Measurements from ENCODE around the gene ZNF30.
"Not testable (repeated sequence)": the region's sequence is repeated elsewhere in the genome, so short reads cannot be mapped to it uniquely, and the experiment has no call there.

ZNF30 gene

GRCh38 chr19:34926685-34927375, at the start of gene ZNF30:
TSS of gene ZNF30 (plus strand) at chr19:34926903. CDS start at chr19:34929948, 3,045 bp downstream.
- peak; percentile 71 for DNase-seq

- DNase-seq, result no peak
Measured at GRCh38 chr19:34879563-34879962, 47.1 kb upstream of the ZNF30 start.

- DNase-seq, result no peak
Measured at GRCh38 chr19:34880034-34880433, 46.7 kb upstream of the ZNF30 start.

GRCh38 chr19:34881982-34882381, 44.7 kb upstream of the ZNF30 start:
- DNase-seq, result no peak

DNA sequence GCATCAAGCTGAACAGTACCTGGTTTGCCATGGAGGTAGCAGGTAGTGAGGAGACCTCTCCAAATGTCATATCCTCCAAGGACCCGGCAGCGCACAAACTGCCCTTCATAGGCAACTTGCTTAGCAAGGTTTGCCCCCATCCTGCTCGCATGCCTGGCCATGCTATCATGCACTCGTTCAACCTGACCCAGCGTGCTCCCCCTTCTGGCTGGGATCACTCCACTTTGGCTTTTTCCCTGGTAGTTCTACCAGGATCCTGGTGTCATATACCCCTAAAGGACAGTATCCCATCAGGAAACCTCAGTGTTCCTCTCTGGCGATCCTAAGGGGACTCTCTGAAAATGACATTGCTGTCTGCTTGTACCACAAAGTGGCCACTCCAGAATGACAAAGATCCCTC, 38.6 kb upstream of the ZNF30 start:
- DNase-seq, result peak; percentile 43

DNA sequence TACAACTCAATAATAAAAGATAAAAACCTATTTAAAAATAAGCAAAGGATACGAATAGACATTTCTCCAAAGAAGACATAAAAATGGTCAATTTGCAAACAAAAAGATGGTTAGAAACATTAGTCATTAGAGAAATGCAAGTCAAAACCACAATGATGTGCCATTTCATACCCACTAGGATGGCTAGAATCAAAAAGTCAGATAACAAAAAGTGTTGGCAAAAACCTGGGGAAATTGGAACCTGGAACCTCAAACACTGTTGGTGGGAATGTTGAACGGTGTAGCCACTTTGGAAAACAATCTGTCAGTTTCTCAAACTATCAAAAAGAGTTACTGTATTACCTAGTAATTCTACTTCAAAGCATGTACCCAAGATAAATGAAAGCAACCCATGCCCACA, 26.5 kb upstream of the ZNF30 start:
- no peak for DNase-seq

DNA sequence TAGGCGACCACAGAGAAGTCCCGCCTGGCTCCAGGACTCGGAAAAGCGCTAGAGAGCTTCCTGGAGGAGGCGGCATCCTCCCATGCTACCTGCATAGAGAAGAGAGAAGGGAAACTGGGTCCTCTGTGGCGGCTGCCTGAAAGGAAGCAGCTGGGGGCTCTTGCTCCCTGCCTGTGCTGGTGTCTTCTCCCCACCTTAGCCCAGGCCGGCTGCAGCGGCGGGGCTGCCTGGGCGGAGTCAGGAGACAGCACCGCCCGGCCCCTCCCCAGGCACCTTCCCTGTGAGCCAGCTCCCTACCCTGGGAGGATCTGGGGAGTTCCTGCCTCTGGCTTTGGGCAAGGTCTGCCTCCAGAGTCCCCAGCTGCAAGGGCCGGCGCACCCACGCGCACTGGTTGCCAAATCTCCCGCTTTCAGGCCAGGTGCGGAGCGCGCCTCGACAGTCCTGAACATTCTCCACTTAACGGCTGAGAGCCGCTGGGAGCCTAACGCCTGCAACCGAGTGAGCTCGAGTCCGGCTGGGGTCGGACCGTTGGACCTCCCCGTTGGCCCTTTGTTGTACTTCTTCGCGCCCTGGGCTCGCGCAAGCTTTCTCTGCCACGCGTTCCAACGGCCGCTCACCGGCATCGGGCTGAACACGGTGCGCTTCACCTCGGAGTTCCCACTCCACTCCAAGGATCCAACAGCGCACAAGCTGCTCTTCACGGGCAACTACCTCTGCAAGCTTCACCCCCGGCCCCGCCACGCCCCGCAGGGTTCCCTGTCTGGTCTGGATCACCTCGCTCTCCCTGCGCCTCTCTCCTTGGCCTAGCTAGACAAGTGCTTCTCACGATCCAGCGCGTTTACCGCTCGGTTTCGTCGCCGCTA, 21.8 kb upstream of the ZNF30 start:
- DNase-seq, result no peak

DNA sequence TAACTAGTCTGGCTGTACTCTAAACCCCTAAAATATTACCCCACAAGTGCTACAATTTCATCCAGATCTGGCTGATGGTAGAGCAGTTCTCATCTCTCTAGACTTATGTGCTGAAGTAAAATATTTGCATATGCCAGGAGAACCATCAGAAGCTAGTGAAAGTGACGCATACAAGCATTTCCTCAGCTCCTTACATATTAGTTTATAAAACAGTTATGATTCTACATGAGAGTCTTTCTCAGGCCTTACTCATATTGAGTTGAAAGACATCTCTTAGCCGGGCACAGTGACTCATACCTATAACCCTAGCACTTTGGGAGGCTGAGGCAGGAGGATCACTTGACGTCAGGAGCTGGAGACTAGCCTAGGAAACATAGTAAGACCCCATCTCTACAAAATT, 15.9 kb upstream of the ZNF30 start:
- no peak for DNase-seq

- DNase-seq, result not testable (repeated sequence)
Measured at GRCh38 chr19:34917144-34917543, 9.6 kb upstream of the ZNF30 start.

DNA sequence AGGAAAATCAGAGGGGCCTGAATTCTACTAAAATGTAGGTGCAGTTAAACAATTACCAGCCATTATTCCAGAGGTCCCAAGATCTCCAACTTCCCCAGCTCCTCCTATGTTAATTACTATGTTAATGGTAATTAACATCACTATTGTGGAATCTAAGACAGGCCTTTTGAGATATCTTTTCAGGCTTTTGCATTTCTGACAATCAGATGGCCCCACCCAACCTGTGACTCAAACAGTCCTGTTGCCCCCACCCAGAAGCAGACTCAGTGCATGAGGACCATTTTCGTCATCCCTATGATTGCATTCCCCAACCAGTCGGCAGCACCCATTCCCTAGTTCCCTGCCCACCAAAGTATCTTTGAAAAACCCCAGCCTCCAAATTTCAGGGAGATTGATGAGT, 8.5 kb upstream of the ZNF30 start:
- no peak for DNase-seq

DNA sequence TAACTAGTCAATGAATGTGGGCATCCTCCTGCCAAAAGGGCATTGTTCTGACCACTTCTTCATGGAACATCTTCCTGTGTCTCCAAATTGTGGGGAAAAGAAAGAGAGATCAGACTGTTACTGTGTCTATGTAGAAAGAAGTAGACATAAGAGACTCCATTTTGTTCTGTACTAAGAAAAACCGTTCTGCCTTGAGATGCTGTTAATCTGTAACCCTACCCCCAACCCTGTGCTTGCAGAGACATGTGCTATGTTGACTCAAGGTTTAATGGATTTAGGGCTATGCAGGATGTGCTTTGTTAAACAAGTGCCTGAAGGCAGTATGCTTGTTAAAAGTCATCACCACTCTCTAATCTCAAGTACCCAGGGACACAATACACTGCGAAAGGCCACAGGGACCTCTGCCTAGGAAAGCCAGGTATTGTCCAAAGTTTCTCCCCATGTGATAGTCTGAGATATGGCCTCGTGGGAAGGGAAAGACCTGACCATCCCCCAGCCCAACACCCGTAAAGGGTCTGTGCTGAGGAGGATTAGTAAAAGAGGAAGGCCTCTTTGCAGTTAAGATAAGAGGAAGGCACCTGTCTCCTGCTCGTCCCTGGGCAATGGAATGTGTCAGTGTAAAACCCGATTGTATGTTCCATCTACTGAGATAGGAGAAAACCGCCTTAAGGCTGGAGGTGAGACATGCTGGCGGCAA, 6.5 kb upstream of the ZNF30 start:
- DNase-seq, result not testable (repeated sequence)

DNA sequence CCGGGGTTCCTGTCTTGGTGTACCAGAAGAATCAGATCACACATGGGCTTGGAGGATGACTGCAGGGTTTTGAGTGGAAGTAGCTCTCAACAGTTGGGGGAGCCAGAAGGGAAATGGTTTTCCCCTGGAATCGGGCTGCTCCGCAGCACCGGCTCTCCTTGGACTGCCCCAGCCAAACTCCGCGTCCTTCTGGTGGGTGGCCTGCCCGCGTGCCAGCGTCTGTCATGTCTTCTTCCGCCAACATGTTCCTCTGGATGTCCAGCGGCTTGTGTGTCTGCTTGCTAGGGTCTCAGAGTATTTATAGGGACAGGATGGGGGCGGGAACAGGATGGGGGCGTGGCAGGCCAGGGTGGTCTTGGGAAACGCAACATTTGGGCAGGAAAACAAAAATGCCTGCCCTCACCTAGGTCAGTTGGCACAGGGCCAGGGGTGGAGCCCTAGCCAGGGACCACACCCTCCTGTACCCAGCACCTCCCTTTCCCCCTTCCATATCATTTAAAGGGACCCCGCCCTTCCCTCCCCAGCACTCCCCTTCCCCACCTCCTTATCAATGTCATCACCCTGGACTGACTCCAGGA, 1.3 kb upstream of the ZNF30 start:
- DNase-seq, result no peak

DNA sequence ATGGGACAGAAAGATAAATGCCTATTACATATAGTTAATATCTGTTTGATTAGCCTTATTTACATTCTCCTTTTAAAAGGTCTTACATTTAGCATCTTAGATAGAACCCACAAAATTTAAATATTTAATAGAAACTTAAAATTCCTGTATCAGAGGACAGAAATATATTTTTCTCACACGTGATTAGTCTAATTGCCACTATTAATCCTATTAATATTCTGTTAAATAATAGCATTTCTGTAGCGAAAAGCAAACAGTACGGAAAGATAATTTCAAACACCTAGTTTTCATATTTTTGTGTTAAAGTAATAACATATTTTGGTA, 380 bp upstream of the ZNF30 start:
- DNase-seq, result no peak

- no peak for DNase-seq
Measured at GRCh38 chr19:34932494-34932893, 5.8 kb downstream of the ZNF30 start.

- DNase-seq, result no peak
Measured at GRCh38 chr19:34936184-34936583, 9.5 kb downstream of the ZNF30 start.

DNA sequence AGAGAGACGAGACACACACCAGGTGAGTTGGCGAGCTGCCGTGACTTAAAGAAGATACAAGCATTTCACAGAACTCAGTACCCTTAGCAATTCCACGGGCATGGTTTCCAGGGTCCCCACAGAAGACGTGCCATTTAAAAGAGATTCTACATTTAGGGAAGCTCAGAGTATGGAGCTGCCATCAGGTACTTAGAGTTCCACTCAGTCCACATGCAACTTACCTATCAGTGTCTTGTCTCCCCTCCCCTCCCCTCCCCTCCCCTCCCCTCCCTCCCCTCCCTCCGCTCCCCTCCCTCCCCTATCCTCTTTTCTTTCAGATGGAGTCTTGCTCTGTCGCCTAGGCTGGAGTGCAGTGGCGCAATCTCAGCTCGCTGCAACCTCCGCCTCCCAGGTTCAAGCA, 12.2 kb downstream of the ZNF30 start:
- DNase-seq, result no peak

- DNase-seq, result no peak
Measured at GRCh38 chr19:34943861-34944573, 17.3 kb downstream of the ZNF30 start.

- no peak for DNase-seq
Measured at GRCh38 chr19:34953092-34953491, 26.4 kb downstream of the ZNF30 start.

DNA sequence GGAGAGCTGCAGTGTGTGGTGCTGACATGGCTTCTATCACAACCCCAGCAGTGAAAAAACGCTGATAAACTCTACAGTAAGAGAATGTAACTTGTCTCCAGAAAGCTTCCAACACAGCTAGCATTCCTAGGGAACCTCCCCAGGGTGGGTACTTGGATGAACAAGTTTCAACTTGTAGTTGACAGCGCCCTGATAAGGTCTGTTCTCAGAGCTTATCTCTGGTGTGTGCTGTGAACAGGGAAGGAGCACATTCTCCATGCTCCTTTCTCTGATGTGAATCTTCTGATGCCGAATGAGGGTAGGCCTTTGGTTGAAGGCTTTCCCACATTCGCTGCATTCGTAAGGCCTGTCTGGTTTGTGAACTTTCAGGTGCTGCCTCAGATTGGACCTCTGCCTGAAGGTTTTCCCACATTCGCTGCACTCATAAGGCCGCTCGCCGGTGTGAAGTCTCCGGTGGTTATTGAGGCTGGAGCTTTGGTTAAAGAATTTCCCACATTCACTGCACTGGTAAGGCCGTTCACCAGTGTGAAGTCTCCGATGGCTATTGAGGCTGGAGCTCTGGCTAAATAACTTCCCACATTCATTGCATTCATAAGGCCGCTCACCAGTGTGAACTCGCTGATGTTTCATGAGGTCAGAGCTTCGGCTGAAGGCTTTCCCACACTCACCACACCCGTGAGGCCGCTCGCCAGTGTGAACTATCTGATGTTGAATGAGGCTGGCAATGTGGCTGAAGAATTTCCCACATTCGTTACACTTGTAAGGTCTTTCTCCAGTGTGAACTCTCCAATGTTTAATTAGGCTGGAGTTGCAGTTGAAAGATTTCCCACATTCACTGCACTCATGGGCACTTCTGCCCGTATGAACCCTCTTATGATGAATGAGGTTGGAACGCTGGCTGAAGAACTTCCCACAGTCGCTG, 31.4 kb downstream of the ZNF30 start:
- DNase-seq, result no peak

DNA sequence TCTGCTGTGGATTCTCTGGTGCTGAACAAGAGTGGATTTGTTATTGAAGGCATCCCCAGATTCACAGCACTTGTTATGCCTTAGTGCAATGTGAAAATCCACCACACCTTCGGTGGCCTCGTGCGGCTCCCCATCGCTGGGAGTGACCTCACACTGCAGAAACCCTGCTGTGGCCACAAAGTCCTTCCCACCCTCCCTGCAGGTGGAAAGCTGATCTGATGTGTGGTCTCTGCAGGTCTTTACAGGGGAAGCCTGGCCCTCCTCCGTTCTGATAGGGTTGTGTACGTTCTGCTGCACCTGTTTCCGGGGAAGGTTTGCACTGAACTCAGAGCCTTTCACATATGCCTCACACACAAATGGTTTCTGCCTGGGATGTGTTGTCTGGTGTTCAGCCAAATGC, 32.3 kb downstream of the ZNF30 start:
- DNase-seq, result no peak

DNA sequence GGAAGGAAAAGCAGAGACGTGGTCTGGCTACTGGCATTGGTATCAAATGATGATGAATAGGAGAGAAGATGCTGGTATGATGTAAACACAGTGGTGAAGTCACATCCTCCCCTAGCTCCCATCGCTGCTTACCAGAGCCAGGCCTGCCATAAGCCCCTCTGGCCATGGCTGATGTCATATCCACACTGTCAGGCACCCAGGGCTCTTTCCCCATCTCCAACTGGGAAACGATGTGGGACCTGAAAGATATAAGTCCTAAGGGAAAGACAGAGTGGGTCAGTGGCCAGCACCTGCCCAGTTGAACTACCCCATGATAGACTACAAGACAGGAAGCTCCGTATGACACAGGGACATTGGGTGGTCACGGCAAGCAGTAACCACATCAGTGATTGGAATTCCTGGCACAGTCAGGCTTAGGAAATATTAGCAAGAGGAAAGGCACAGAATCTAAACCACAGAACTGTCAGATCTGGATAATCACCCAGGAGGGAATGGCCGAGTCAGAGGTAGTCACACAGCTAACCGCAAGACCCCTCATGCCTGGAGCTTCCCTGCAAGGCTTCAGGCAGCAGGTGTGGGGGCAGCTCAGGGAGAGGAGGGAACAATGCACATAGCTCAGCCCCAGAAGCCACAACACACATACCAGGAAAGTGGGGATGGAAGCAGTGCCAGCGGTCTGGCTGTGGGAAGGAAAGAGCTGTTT, 33.6 kb downstream of the ZNF30 start:
- peak; percentile 84 for DNase-seq

Data from T1000 (cell line).